NCI-H146 (cell line): ENCODE results near the gene RBBP7.

Experiments used
- DNase-seq: peaks from one replicate; lab custom pipeline; 2025; lab: John Stamatoyannopoulos, UW

The RBBP7 gene

DNA sequence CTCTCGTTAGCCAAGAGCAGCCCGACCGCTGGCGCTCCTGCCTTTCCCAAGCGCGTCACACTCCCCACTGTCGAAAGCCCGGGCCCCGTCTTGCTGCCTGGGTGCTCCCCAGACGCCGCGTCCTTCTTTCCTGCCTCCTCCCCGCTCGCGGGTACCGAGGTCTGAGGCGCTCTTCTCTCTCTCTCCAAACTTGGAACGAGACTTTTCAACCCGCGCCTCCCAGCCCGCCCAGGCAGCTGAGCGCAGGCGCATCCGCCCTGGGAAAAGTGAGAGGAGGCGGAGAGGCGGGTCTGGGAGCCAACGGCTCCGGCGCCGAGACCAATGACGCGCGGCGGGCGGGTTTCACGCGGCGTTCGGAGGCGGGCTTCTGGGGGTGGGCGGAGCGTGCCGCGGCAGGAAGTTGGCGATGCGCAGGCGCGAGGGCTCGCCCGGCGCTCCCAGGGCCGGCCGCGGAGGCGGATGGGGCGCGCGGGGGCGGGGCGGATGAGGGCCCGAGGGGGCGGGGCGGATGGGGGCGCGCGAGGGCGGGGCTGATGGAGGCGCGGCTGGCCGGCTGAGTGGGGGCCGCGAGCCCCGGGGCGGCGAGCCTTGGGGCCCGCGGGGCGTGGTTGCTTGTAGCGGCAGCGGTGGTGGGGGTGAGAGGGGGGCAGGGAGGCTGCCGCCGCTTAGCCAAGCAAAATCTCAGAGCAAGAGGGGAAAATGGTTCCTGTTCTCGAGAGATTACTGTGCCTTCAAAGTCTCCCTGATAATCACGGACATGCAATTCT is at the start of gene RBBP7:
RBBP7 (minus strand) TSS at position 268 of the 767 bp plus-strand sequence. CDS start 309 bp downstream, outside the sequence.
- DNase-seq, result peak; percentile 93

DNA sequence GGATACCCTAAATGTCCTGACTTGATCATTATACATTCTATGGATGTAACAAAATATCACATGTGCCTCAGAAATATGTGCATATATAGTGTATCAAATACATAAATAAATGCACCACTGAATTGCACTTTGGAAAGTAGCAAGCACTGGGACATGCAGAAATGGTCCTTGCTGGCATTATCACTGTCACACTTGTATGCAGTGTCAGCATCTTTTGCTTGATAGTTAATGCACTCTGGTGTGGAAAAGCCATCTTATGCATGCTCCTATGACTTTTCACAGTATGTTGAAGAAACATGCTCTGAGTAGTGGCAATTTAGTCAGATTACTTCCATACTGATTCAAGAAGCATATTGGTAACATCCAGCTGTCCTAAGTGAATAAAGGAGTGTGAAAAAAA is 48.8 kb upstream of the RBBP7 start:
- no peak for DNase-seq

DNA sequence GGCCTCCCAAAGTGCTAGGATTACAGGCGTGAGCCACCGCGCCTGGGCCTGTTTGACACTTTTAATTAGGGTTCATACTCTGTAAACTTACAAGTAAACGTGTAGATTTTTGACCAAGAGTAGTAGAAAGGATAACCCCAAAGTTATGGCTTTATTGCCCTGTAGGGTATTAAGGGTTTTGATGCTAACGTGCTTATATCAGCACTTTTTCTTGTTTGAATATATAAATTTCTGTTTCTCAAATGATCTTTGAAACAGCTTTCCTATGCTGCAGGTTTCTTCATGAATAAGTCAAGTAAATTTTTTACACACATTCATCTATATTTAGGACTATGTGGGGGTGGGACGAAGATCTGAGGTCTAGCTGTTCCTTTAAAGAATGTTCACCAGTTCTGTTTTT is 47.0 kb upstream of the RBBP7 start:
- DNase-seq, result no peak

DNA sequence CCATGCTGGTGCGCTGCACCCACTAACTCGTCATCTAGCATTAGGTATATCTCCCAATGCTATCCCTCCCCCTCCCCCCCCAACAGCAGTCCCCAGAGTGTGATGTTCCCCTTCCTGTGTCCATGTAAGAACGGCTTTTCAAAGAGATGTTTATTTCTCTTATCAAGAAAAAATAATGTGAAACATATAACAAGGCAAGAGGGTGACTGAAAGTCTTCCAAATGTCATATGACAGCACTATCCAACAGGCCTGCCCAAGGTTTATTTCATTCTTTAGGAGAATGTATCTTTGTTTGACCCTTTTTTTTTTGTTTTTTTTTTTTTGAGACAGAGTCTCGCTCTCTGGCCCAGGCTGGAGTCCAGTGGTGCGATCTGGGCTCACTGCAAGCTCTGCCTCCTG is 46.4 kb upstream of the RBBP7 start:
- no peak for DNase-seq

DNA sequence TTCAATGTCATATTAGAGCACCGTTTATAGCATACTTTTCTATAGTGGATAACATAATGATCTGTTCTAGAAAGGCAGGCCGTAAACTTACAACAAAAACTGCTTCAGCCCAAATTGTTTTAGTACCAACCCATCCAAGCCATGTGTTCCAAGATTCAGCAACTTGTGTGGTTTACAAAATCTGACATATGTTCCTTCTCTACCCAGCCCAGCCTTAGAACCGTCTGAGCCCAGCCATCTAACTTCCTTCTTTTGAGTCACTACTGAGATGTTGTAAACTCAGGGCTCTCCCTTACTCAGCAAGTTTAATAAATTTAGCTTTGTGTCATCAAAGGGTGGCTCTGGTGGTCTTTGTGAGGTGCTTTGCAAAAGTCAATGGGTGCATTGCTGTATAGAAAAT is 43.9 kb upstream of the RBBP7 start:
- no peak for DNase-seq

DNA sequence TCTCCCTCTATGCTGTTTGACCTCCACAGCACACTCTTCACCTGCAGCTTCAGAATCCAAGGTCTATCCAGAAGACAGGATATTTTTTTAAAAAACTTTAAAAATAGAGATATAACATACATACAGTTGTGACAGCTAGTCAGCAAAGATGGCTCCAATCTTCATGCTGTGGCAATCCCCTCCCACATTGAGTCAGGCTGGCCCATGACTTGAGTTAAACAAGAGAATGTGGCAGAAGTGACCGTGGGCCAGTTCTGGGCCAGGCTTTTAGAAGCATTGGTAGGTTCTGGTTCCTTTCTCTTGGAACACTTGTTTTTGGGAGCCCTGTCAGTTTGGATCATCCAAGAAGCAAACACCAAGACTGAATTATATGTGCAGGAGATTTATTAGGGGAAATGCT is 40.2 kb upstream of the RBBP7 start:
- DNase-seq, result no peak

DNA sequence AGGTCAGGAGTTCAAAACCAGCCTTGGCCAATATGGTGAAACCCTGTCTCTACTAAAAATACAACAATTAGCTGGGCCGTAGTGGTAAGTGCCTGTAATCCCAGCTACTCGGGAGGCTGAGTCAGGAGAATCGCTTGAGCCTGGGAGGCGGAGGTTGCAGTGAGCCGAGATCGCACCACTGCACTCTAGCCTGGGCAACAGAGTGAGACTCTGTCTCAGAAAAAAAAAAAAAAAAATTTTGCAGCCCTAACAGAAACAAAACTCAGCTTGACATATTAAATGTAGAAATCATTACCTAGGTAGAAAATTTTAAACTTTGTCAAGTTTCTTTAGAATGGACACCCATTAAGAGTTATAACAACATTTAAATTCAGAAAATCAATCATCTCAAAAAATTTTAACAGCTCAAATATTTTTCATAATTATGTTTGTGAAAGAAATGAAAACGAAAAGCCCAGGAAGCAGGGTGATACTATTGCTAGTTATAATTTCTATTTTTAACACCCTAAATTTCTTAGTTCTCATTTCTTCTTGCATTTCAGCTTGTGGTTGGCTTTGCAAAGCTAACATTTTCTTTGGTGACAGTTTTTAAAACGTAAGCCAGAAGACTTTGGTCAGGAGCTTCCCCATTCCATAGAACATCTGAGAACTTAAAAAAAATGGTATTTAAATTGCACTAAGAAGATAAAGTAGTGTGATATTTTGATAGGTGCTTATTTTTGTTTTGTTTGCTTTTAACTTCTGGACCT is 33.3 kb upstream of the RBBP7 start:
- no peak for DNase-seq

DNA sequence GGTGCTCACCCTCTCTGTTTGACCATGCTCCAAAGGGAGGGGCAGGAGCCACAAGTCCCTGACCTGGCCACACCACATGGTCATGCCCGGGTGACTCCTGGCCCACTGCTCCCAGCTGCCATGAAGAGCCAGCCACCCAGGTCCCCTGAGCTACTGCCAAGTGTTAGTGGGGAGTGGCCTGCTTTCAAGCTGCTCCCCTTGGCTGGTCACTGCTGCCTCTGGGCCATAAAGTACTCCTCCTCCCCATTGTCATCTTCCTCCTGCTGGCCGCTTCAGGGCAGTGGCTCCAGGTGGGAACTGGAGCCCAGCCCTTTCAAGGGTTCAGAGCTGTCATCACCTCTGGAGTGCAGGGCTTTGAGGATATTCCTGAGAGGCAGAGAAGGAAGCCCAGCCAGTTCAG is 27.3 kb upstream of the RBBP7 start:
- DNase-seq, result peak; percentile 5

DNA sequence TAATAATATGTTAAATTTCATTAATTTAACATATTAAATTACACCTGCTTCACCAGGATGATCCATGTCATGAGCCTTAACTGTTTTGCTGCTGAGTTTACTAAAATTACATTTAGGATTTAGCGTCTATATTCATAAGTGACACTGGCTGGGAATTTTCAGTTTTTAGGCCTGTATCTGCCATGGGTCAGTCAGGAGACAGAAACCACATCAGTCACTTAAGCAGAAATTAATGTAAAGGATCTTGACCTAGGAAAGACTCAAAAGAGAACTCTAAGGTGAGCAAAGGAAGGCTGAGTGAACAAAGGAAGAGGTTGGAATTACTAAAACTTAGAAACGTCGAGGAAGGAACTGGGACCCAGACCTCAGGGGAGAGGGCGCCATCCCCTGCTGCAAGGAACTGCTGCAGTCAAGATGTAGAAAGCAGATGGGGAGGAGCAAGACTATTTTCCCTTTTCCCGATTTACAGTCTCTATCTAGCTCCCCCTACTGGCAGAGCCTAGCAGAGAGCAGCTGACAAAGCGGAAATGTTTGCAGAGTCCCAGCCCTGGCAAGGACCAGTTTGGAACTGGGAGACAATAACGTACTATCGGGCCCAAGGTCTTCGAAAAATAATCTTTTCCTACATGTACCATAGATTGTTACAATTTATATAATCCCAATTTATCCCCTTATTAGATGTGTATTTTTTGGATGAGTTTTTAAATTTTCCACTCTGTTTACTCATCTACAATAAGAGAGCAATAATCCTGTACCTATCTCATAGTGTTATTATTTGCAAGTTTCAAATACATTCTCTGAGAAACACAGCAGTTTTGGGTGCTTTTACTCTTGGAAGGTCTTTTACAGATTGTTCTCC is 22.6 kb upstream of the RBBP7 start:
- peak; percentile 78 for DNase-seq

DNA sequence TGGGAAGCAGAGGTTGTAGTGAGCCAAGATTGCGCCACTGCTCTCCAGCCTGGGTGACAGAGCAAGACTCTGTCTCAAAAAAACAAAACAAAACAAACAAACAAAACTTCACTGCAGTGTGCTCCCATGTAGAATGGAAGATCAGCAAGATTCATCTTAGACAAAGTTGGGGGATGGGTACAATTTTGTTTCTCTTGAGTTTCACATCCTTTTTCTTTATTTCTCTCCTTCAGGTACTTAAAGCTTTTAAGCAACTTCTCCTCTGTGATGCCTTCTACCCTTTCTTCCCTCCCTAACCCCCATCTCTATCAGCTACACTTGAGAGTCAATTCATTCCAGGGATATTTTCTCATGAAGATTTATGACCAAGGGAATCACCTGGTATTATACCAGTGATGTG is 15.5 kb upstream of the RBBP7 start:
- DNase-seq, result no peak

GRCh38 chrX:16883487-16883804 is 13.3 kb upstream of the RBBP7 start:
- DNase-seq, result no peak

GRCh38 chrX:16882702-16883486 is 12.7 kb upstream of the RBBP7 start:
- peak; percentile 76 for DNase-seq

GRCh38 chrX:16882169-16882568 is 12.0 kb upstream of the RBBP7 start:
- DNase-seq, result peak; percentile 43

- no peak for DNase-seq
Measured at GRCh38 chrX:16876696-16877095, 6.5 kb upstream of the RBBP7 start.

DNA sequence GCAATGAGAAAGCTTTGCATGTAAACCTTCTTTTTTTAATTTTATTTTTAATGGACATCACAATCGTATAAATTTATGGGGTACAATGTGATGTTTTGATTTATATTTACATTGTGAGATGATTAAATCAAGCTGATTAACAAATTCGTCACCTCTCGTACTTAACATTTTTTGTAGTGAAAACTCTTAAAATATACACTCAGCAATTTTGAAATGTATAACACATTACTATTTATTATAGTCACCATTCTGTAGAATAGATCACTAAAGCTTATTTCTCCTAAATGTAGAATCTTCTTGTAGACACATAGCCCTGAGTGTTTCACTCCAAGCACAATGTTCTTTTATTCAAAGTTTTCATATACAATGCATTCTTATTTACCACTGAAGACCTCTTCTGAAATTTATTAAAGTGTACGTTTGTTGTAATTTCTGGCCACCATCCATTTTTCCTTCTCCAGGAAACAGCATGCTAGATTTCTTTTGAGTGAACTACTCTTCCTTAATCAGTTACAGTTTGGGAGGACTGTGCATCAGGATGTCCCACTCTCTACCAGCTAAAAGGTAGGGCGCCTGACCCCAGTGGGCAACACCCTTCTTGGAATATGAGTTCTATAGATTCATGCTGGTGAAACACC is 4.4 kb upstream of the RBBP7 start:
- DNase-seq, result no peak

- no peak for DNase-seq
Measured at GRCh38 chrX:16873106-16873505, 2.9 kb upstream of the RBBP7 start.

DNA sequence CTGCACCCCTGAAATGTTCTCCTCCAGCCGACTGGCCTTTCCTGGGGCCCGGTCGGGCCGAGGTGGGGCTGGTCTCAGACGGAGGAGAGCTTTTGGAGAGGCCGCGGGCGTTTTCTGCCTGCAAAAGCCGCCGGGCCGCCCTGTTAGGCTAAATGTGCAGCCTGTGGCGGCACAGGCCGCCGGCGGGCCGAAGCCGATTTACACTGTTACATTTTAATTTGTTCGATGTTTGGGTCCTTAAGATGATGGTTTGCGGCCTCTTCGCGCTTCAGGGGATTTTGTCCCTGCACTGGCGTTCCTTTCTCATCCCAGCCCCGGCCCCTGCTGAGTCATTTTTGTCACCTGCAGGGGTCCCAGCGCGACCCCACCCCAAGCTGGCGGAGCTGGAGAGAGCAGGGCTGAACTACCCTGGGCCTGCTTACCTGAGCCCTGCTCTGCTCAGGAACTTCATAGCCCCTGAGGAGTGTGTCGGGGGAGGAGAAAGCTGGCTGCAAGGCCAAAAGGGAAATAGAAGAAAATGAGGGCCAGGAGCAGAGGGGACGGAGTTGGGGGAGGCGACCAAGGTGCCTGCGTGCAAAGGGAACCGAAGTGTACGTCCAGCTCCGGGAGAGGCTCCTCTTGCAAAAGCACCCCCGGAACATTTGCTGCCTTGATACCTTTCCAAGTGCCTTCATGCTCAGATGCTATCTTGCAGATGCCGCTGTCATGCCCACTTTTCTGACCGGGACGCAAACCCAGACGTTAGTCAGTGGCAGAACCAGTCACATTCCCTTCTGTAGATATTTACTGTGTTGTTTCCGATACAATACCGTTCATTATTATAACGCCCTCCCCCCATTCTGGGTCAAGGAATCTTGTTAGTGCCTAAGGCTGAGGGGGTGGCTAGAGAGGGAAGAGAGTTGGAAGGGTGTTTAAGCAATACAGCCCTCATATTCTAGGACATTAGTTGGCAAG is 977 bp upstream of the RBBP7 start:
- peak; percentile 60 for DNase-seq

DNA sequence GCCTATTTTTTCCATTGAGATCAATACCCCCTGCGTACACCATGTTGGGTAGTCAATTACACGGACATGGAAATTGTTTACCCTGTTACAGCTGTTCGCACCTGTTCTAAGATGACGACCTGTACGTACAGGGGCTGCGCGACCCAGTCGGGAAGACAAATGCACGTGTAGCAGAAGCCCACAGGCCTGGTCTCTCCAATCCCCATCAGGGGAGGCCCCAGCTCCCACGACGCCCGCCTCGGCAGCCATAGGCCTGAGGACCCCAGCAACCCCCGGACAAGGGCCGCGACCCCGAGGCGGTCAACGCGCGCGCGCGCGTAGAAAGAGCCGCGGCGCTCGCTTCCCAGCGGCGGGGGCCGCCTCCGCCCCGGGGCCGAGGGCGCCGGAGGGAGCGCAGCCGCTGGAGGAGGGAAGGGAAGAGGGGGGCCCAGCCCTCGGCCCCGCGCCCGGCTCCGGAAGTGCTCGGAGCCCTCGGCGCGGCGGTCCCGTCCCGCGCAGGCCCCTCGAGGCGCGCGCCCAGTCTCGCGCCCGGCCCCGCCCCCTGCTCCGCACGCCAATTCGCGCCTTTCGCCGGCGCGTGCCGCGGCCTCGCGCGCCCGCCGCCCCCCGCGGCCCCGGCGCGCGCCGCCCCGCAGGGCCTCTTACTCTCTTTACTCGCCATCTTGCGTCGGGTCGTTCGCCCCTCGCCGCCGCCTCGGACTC is 618 bp downstream of the RBBP7 start:
- peak; percentile 73 for DNase-seq

GRCh38 chrX:16868920-16869319 is 1.2 kb downstream of the RBBP7 start:
- DNase-seq, result no peak

- no peak for DNase-seq
Measured at GRCh38 chrX:16867947-16868346, 2.2 kb downstream of the RBBP7 start.
